SU-DHL-6 (cell line): ENCODE data around the gene DIAPH2.

ENCODE experiments used
- H2AFZ ChIP-seq: fragments of 200-600 bp; sonication (generic); 2 replicates; pipeline ENCODE4 v1.6.1; 2014; ENCODE audit warnings: low read depth, mild to moderate bottlenecking, moderate library complexity, mixed read lengths, antibody characterized with exemption, low read length; ENCODE audit not compliant: severe bottlenecking
- H3F3A ChIP-seq: fragments of 200-600 bp; shearing (Covaris generic); 2 replicates; pipeline ENCODE4 v1.6.0; 2016; ENCODE audit warnings: antibody characterized with exemption, mild to moderate bottlenecking; ENCODE audit not compliant: insufficient read depth
- H3K27ac ChIP-seq: fragments of 200-600 bp; sonication (generic); 2 replicates; pipeline ENCODE4 v1.5.1; 2016; ENCODE audit warnings: low read depth, mild to moderate bottlenecking, low read length, moderate library complexity, mixed read lengths
- H3K27me3 ChIP-seq: fragments of 200-600 bp; sonication (generic), shearing (Covaris generic); 2 replicates; pipeline ENCODE4 v1.6.0; 2014; ENCODE audit warnings: mild to moderate bottlenecking, low read length
- H3K36me3 ChIP-seq: fragments of 200-600 bp; sonication (generic); 2 replicates; pipeline ENCODE4 v1.6.1; 2014; ENCODE audit warnings: mild to moderate bottlenecking, low read length, mixed read lengths
- H3K4me2 ChIP-seq: fragments of 300-600, 200-600 bp; shearing (Covaris generic), sonication (generic); 2 replicates; pipeline ENCODE4 v1.6.0; 2014; ENCODE audit warnings: low read length, low read depth, mild to moderate bottlenecking; ENCODE audit not compliant: poor library complexity, severe bottlenecking
- H3K4me3 ChIP-seq: fragments of 200-600 bp; sonication (generic); 2 replicates; pipeline ENCODE4 v1.5.1; 2014; ENCODE audit warnings: antibody characterized with exemption, low read length, mild to moderate bottlenecking, mixed read lengths; ENCODE audit not compliant: insufficient read depth, poor library complexity, severe bottlenecking
- H3K79me2 ChIP-seq: fragments of 200-600 bp; sonication (generic); 2 replicates; pipeline ENCODE4 v1.6.1; 2014; ENCODE audit warnings: mild to moderate bottlenecking, low read length, moderate library complexity; ENCODE audit not compliant: insufficient read depth
- H3K9ac ChIP-seq: fragments of 200-600 bp; sonication (generic); 2 replicates; pipeline ENCODE4 v1.7.0; 2014; ENCODE audit warnings: mild to moderate bottlenecking, low read length
- H3K9me2 ChIP-seq: fragments of 200-600 bp; sonication (generic); replicated peaks from 2 replicates; pipeline ENCODE4 v1.6.1; 2014; ENCODE audit warnings: low read length; ENCODE audit not compliant: insufficient read depth
- H3K9me3 ChIP-seq: fragments of 200-600 bp; sonication (generic); 2 replicates; pipeline ENCODE4 v1.6.1; 2014; ENCODE audit warnings: low read length, mixed read lengths; ENCODE audit not compliant: insufficient read depth
- H4K20me1 ChIP-seq: fragments of 200-600 bp; sonication (generic); 2 replicates; pipeline ENCODE4 v1.6.1; 2014; ENCODE audit warnings: low read depth, mild to moderate bottlenecking, antibody characterized with exemption, low read length, moderate library complexity, mixed read lengths
- CTCF ChIP-seq: fragments of 200-600 bp; sonication (generic); IDR thresholded peaks from one replicate; pipeline ENCODE4 v1.5.1; 2017; ENCODE audit warnings: antibody characterized with exemption, mild to moderate bottlenecking, low read length, moderate library complexity; ENCODE audit not compliant: insufficient read depth, poor library complexity, severe bottlenecking
- EZH2phosphoT487 ChIP-seq: fragments of 200-600 bp; sonication (generic), shearing (Covaris generic); conservative IDR thresholded peaks from 2 replicates; pipeline ENCODE4 v1.6.1; 2018; ENCODE audit warnings: mild to moderate bottlenecking, antibody characterized with exemption, low read length, moderate library complexity, mixed read lengths

Gene DIAPH2

GRCh38 chrX:97628807-97629596 is 944.4 kb downstream of the DIAPH2 start:
- H3K27me3 ChIP-seq = no peaks in the 10 kb centered on the region

GRCh38 chrX:97629597-97629985 is 944.9 kb downstream of the DIAPH2 start:
- H3K27ac ChIP-seq = no peak overlapping the region
- no peaks in the 10 kb centered on the region for H3K27me3 ChIP-seq
- H4K20me1 ChIP-seq = no peaks in the 10 kb centered on the region
- H3K36me3 ChIP-seq = no peaks in the 10 kb centered on the region
- no peaks in the 10 kb centered on the region for H3F3A ChIP-seq
- no peak overlapping the region for H2AFZ ChIP-seq
- H3K9me3 ChIP-seq = no peaks in the 10 kb centered on the region
- H3K4me3 ChIP-seq = no peak overlapping the region
- TF ChIP-seq EZH2phosphoT487 = no peak
- TF ChIP-seq CTCF = no peak
- H3K9ac ChIP-seq = no peak overlapping the region
- no peak overlapping the region for H3K4me2 ChIP-seq
- H3K9me2 ChIP-seq = no peaks in the 10 kb centered on the region
- no peaks in the 10 kb centered on the region for H3K79me2 ChIP-seq

More at GRCh38 chrX:97628807-97629596, 944.4 kb downstream of the DIAPH2 start:
- H3K9me3 ChIP-seq = no peaks in the 10 kb centered on the region
- TF ChIP-seq CTCF = no peak
- no peak for TF ChIP-seq EZH2phosphoT487
- H3K9ac ChIP-seq = no peak overlapping the region
- H3F3A ChIP-seq = no peaks in the 10 kb centered on the region
- H3K4me3 ChIP-seq = no peak overlapping the region
- H3K9me2 ChIP-seq = no peaks in the 10 kb centered on the region
- H3K4me2 ChIP-seq = no peak overlapping the region
- H2AFZ ChIP-seq = no peak overlapping the region
- no peaks in the 10 kb centered on the region for H4K20me1 ChIP-seq
- H3K27ac ChIP-seq = no peak overlapping the region
- no peaks in the 10 kb centered on the region for H3K79me2 ChIP-seq
- no peaks in the 10 kb centered on the region for H3K36me3 ChIP-seq

- Histone ChIP-seq H3F3A (no peaks in the 10 kb centered on the region), H3K9me3 (no peaks in the 10 kb centered on the region), H3K9ac (no peak overlapping the region), H3K79me2 (no peaks in the 10 kb centered on the region), H3K4me2 (no peak overlapping the region), H3K27ac (no peak overlapping the region), H3K4me3 (no peak overlapping the region), H4K20me1 (no peaks in the 10 kb centered on the region), H3K36me3 (no peaks in the 10 kb centered on the region), H3K9me2 (no peaks in the 10 kb centered on the region), H3K27me3 (no peaks in the 10 kb centered on the region), H2AFZ (no peak overlapping the region)
- TF ChIP-seq EZH2phosphoT487 (no peak), CTCF (no peak)
These were observed 949.2 kb downstream of the DIAPH2 start for GRCh38 chrX:97633798-97634197.
